GM19239 (cell line): ENCODE data around the gene KLHDC8B.

Experiments used
- DNase-seq: peaks from one replicate; pipeline ENCODE4 v3.0.0; 2011; ENCODE audit warnings: low spot score; ENCODE audit not compliant: insufficient read length
- FAIRE-seq: peaks from 2 replicates; lab custom pipeline; 2011; peaks lifted over from hg19 to GRCh38; lab: Jason Lieb, UNC

KLHDC8B gene

GRCh38 chr3:49171119-49171774 lies at the start of gene KLHDC8B:
TSS of gene KLHDC8B (plus strand) at chr3:49171598. CDS start at chr3:49172770, 1,172 bp downstream.
- FAIRE-seq: peak; percentile 56
- peak; percentile 90 for DNase-seq

GRCh38 chr3:49122022-49122421 lies 49.4 kb upstream of the KLHDC8B start:
- DNase-seq (no peak), FAIRE-seq (no peak)

GRCh38 chr3:49122451-49122850 lies 48.9 kb upstream of the KLHDC8B start:
- FAIRE-seq: no peak
- no peak for DNase-seq

- FAIRE-seq (no peak), DNase-seq (no peak)
Measured at GRCh38 chr3:49122886-49123545, 48.4 kb upstream of the KLHDC8B start.

- DNase-seq (no peak), FAIRE-seq (no peak)
Measured at GRCh38 chr3:49123687-49124086, 47.7 kb upstream of the KLHDC8B start.

GRCh38 chr3:49124203-49124602 lies 47.2 kb upstream of the KLHDC8B start:
- DNase-seq (no peak), FAIRE-seq (no peak)

- FAIRE-seq (no peak), DNase-seq (no peak)
Measured at GRCh38 chr3:49124991-49125670, 46.3 kb upstream of the KLHDC8B start.

- DNase-seq (no peak), FAIRE-seq (no peak)
Measured at GRCh38 chr3:49131040-49131439, 40.4 kb upstream of the KLHDC8B start.

- FAIRE-seq: no peak
- DNase-seq: no peak
Measured at GRCh38 chr3:49131576-49131975, 39.8 kb upstream of the KLHDC8B start.

- FAIRE-seq (no peak), DNase-seq (no peak)
Measured at GRCh38 chr3:49132073-49132436, 39.3 kb upstream of the KLHDC8B start.

GRCh38 chr3:49132437-49133225 lies 38.8 kb upstream of the KLHDC8B start, which contains the start of gene LAMB2:
TSS of gene LAMB2 (minus strand) at chr3:49133050. CDS start at chr3:49132867, 183 bp downstream.
- no peak for DNase-seq
- no peak for FAIRE-seq

- DNase-seq: no peak
- FAIRE-seq: no peak
Measured at GRCh38 chr3:49133226-49133951, 38.0 kb upstream of the KLHDC8B start.

- FAIRE-seq: no peak
Measured at GRCh38 chr3:49134471-49135265, 36.7 kb upstream of the KLHDC8B start.

GRCh38 chr3:49135499-49135898 lies 35.9 kb upstream of the KLHDC8B start:
- no peak for DNase-seq
- FAIRE-seq: no peak

More at GRCh38 chr3:49134471-49135265, 36.7 kb upstream of the KLHDC8B start:
- DNase-seq: no peak

GRCh38 chr3:49140080-49140479 lies 31.3 kb upstream of the KLHDC8B start:
- DNase-seq (no peak), FAIRE-seq (no peak)

- FAIRE-seq (no peak), DNase-seq (no peak)
Measured at GRCh38 chr3:49148159-49148558, 23.2 kb upstream of the KLHDC8B start.

- DNase-seq (no peak), FAIRE-seq (no peak)
Measured at GRCh38 chr3:49151610-49152009, 19.8 kb upstream of the KLHDC8B start.

GRCh38 chr3:49153349-49153912 lies 18.0 kb upstream of the KLHDC8B start:
- no peak for DNase-seq
- no peak for FAIRE-seq

- FAIRE-seq: no peak
- DNase-seq: no peak
Measured at GRCh38 chr3:49157289-49157688, 14.1 kb upstream of the KLHDC8B start.
